ENCODE results near the gene ZNF672. TPM values are rescaled to one million over a fixed set of nuclear protein-coding genes. Genes with fewer than 3 reads are reported as not detected.

The ZNF672 gene
- total and polyA plus RNA-seq, 2 of the 13 experiments (the other 11 are each of a cell fraction or from before 2014, with no cell fraction given): 17.2 to 22.9 TPM

GRCh38 chr1:248838357-248839167, 538 bp downstream of the ZNF672 start (continued):
- TF ChIP-seq FUBP1 (CRISPR knock-in tag; IDR thresholded peaks at IDR 0.05; ENCODE audit: borderline replicate concordance): no peak
- TF ChIP-seq KDM2A (CRISPR knock-in tag; IDR thresholded peaks at IDR 0.05; ENCODE audit: borderline replicate concordance, low read depth): peak; percentile 49; the same call in 1 of the 2 replicates
- 0 out of 2 replicates have a peak, but pooled peaks have one; percentile 7 for TF ChIP-seq WIZ (CRISPR knock-in tag; IDR thresholded peaks at IDR 0.05)
- no peak for TF ChIP-seq KAT7 (CRISPR knock-in tag; IDR thresholded peaks at IDR 0.05; ENCODE audit: borderline replicate concordance)
- TF ChIP-seq PAWR (CRISPR knock-in tag; IDR thresholded peaks at IDR 0.05; ENCODE audit: borderline replicate concordance): no peak
- TF ChIP-seq ZNF598 (CRISPR knock-in tag; IDR thresholded peaks at IDR 0.05; ENCODE audit: borderline replicate concordance): peak; percentile 88
- TF ChIP-seq PRMT3 (CRISPR knock-in tag; IDR thresholded peaks at IDR 0.05; ENCODE audit: borderline replicate concordance, low read depth): no peak
- peak; percentile 69; the same call in 1 of the 2 replicates for TF ChIP-seq ZNF678 (CRISPR knock-in tag; IDR thresholded peaks at IDR 0.05)
- TF ChIP-seq ZNF264 (CRISPR knock-in tag; IDR thresholded peaks at IDR 0.05): no peak
- no peak for TF ChIP-seq USF2 (IDR thresholded peaks at IDR 0.05; ENCODE audit: low read depth, low read length)
- TF ChIP-seq USF2 (CRISPR knock-in tag; IDR thresholded peaks at IDR 0.05; ENCODE audit: borderline replicate concordance): no peak
- TF ChIP-seq ZBTB44 (CRISPR knock-in tag; IDR thresholded peaks at IDR 0.05): no peak
- no peak for TF ChIP-seq ATF7 (IDR thresholded peaks at IDR 0.05)
- TF ChIP-seq ATF7 (CRISPR knock-in tag; IDR thresholded peaks at IDR 0.05): 0 out of 2 replicates have a peak, but pooled peaks have one; percentile 7
- peak; percentile 59 for TF ChIP-seq MAX (IDR thresholded peaks at IDR 0.05)
- TF ChIP-seq ZNF512 (CRISPR knock-in tag; IDR thresholded peaks at IDR 0.05): peak; percentile 64; the same call in 1 of the 2 replicates
- peak; percentile 61; the same call in 1 of the 2 replicates for TF ChIP-seq NR1H2 (CRISPR knock-in tag; IDR thresholded peaks at IDR 0.05; ENCODE audit: borderline replicate concordance, low read depth)
- peak; percentile 100 for TF ChIP-seq RFXAP (CRISPR knock-in tag; IDR thresholded peaks at IDR 0.05; ENCODE audit: borderline replicate concordance)
- TF ChIP-seq SCMH1 (CRISPR knock-in tag; IDR thresholded peaks at IDR 0.05; ENCODE audit: borderline replicate concordance): no peak
- peak; percentile 50; the same call in 1 of the 2 replicates for TF ChIP-seq ZNF121 (CRISPR knock-in tag; IDR thresholded peaks at IDR 0.05)
- TF ChIP-seq ZNF510 (CRISPR knock-in tag; IDR thresholded peaks at IDR 0.05; ENCODE audit: low read depth): peak; percentile 46; the same call in 1 of the 2 replicates

Measured in HepG2 (cell line).